Parathyroid adenoma (tissue), 2 donors: ENCODE results near the gene RFC3.

Experiments
- H2AFZ ChIP-seq: fragments of 300-600 bp; sonication (generic); one replicate; pipeline ENCODE4 v1.7.0; 2017; ENCODE audit warnings: antibody characterized with exemption, mild to moderate bottlenecking
- H3K27ac ChIP-seq: fragments of 300-600 bp; sonication (generic); one replicate; pipeline ENCODE4 v1.7.0; 2017
- H3K27me3 ChIP-seq: fragments of 300-600 bp; sonication (generic); one replicate; pipeline ENCODE4 v1.7.0; 2017; ENCODE audit warnings: low read length; ENCODE audit not compliant: control insufficient read depth, insufficient read depth
- H3K36me3 ChIP-seq: fragments of 300-600 bp; sonication (generic); one replicate; pipeline ENCODE4 v1.7.0; 2017; ENCODE audit warnings: low read length; ENCODE audit not compliant: control insufficient read depth, insufficient read depth
- H3K4me1 ChIP-seq: fragments of 300-600 bp; sonication (generic); one replicate; pipeline ENCODE4 v1.7.0; 2017; ENCODE audit warnings: control low read depth
- H3K4me2 ChIP-seq: fragments of 300-600 bp; sonication (generic); one replicate; pipeline ENCODE4 v1.7.0; 2017; ENCODE audit warnings: low read length
- H3K4me3 ChIP-seq: fragments of 300-600 bp; sonication (generic); one replicate; pipeline ENCODE4 v1.7.0; 2017; ENCODE audit warnings: low read depth, low read length
- H3K79me2 ChIP-seq: fragments of 300-600 bp; sonication (generic); one replicate; pipeline ENCODE4 v1.7.0; 2017; ENCODE audit warnings: control low read depth
- H3K9ac ChIP-seq: fragments of 300-600 bp; sonication (generic); one replicate; pipeline ENCODE4 v1.7.0; 2017; ENCODE audit warnings: mild to moderate bottlenecking
- H3K9me3 ChIP-seq: fragments of 300-600 bp; sonication (generic); one replicate; pipeline ENCODE4 v1.7.0; 2017; ENCODE audit warnings: low read length; ENCODE audit not compliant: control insufficient read depth
- CTCF ChIP-seq: fragments of 300-600 bp; sonication (generic); IDR thresholded peaks from one replicate; pipeline ENCODE4 v1.7.0; 2017; ENCODE audit warnings: antibody characterized with exemption, mild to moderate bottlenecking
- donor health status: primary hyperparathyroidism.

The RFC3 gene

GRCh38 chr13:33787051-33787591, 30.8 kb upstream of the RFC3 start:
- Histone ChIP-seq H3K4me2 (no peak overlapping the region), H3K9ac (no peak overlapping the region), H2AFZ (no peak overlapping the region), H3K4me1 (no peaks in the 10 kb centered on the region), H3K9me3 (peaks cover 2% of the 10 kb centered on the region), H3K36me3 (no peaks in the 10 kb centered on the region), H3K4me3 (peak overlapping the region; percentile 22), H3K27ac (no peak overlapping the region), H3K79me2 (no peaks in the 10 kb centered on the region), H3K27me3 (no peaks in the 10 kb centered on the region)
- TF ChIP-seq CTCF, result no peak

- TF ChIP-seq CTCF, result no peak
- Histone ChIP-seq H3K4me2 (no peak overlapping the region), H3K9ac (no peak overlapping the region), H2AFZ (no peak overlapping the region), H3K9me3 (peaks cover 6% of the 10 kb centered on the region), H3K27ac (no peak overlapping the region), H3K79me2 (no peaks in the 10 kb centered on the region), H3K4me3 (no peak overlapping the region), H3K4me1 (no peaks in the 10 kb centered on the region), H3K36me3 (no peaks in the 10 kb centered on the region), H3K27me3 (no peaks in the 10 kb centered on the region)
These were observed 28.8 kb upstream of the RFC3 start for GRCh38 chr13:33789066-33789606.

DNA sequence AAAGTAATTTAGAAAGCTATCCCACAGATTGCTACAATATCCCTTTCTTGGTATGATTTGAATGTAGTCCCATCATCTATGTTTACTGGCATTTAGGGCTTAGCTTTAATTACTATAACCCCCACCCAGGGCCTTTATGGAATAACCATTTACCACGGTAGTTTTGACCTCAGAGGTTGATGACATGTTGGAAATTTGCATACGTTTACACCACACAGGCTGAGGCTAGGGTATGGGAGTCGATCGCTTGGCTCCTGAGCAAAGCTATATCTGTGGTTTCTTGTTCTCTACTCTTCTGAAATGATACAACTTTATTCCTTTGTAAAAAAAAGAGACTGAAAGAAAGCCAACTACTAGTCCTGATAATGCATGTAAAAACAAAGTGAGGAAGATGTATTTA, 28.2 kb upstream of the RFC3 start:
- H3K27ac ChIP-seq, result no peak overlapping the region
- H3K36me3 ChIP-seq, result no peaks in the 10 kb centered on the region
- H2AFZ ChIP-seq, result no peak overlapping the region
- no peaks in the 10 kb centered on the region for H3K79me2 ChIP-seq
- H3K4me2 ChIP-seq, result no peak overlapping the region
- TF ChIP-seq CTCF, result no peak
- no peaks in the 10 kb centered on the region for H3K4me1 ChIP-seq
- peaks cover 6% of the 10 kb centered on the region for H3K9me3 ChIP-seq
- no peak overlapping the region for H3K9ac ChIP-seq
- H3K27me3 ChIP-seq, result no peaks in the 10 kb centered on the region
- H3K4me3 ChIP-seq, result no peak overlapping the region

DNA sequence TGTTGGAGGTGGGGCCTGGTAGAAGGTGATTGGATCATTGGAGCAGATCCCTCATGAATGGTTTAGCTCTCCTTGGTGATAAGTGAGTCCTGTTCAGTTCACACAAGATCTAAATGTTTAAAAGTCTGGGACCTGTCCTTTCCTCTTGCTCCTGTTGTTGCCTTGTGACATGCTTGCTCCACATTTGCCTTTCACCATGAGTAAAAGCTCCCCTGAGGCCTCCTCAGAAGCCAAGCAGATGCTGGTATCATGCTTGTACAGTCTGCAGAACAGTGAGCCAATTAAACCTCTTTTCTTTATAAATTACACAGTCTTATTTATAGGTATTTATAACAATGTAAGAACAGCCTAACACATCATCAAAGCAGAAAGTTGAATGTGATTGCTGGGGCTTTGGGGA, 24.2 kb upstream of the RFC3 start:
- H2AFZ ChIP-seq, result no peak overlapping the region
- no peak overlapping the region for H3K4me3 ChIP-seq
- no peak for TF ChIP-seq CTCF
- no peaks in the 10 kb centered on the region for H3K36me3 ChIP-seq
- no peak overlapping the region for H3K4me2 ChIP-seq
- no peaks in the 10 kb centered on the region for H3K27me3 ChIP-seq
- no peaks in the 10 kb centered on the region for H3K4me1 ChIP-seq
- H3K9ac ChIP-seq, result no peak overlapping the region
- H3K9me3 ChIP-seq, result peaks cover 6% of the 10 kb centered on the region
- no peak overlapping the region for H3K27ac ChIP-seq
- H3K79me2 ChIP-seq, result no peaks in the 10 kb centered on the region

GRCh38 chr13:33794576-33794975, 23.4 kb upstream of the RFC3 start:
- Histone ChIP-seq H3K9me3 (peaks cover 6% of the 10 kb centered on the region), H3K27me3 (no peaks in the 10 kb centered on the region), H3K79me2 (no peaks in the 10 kb centered on the region), H3K9ac (no peak overlapping the region), H3K4me1 (no peaks in the 10 kb centered on the region), H3K36me3 (no peaks in the 10 kb centered on the region), H3K4me2 (no peak overlapping the region), H3K4me3 (no peak overlapping the region), H3K27ac (no peak overlapping the region), H2AFZ (no peak overlapping the region)
- no peak for TF ChIP-seq CTCF
